ENCODE data around the gene DLG4.

- TF ChIP-seq POLR2A (IDR thresholded peaks at IDR 0.05) (no peak), CTCF (IDR thresholded peaks at IDR 0.05) (no peak)
Observed at GRCh38 chr17:7246779-7247178, 27.1 kb upstream of the DLG4 start.
